GM23338 (cell line): ENCODE measurements around the gene GJA3.

ENCODE experiments used
- CREB1 ChIP-seq: fragments of 250-450 bp; sonication (Bioruptor Pico); IDR thresholded peaks from 2 replicates; pipeline ENCODE4 v1.5.0; 2020; ENCODE audit warnings: low read depth, mild to moderate bottlenecking, moderate library complexity
- EZH2 ChIP-seq: fragments of 200-600 bp; sonication (generic); IDR thresholded peaks from one replicate; pipeline ENCODE4 v1.8.0; 2017; ENCODE audit warnings: antibody characterized with exemption, mild to moderate bottlenecking, low read depth; ENCODE audit not compliant: unreplicated experiment
- EZH2phosphoT487 ChIP-seq: fragments of 200-600 bp; sonication (generic); IDR thresholded peaks from one replicate; pipeline ENCODE4 v1.8.1; 2018; ENCODE audit warnings: antibody characterized with exemption; ENCODE audit not compliant: unreplicated experiment
- JUNB ChIP-seq: IDR thresholded peaks from one replicate; pipeline ENCODE4 v1.6.1; 2016; ENCODE audit warnings: antibody characterized with exemption; ENCODE audit not compliant: unreplicated experiment
- NANOG ChIP-seq: IDR thresholded peaks from 2 replicates; pipeline ENCODE4 v1.6.1; 2016; ENCODE audit warnings: antibody characterized with exemption, borderline replicate concordance
- POLR2AphosphoS5 ChIP-seq: IDR thresholded peaks from 2 replicates; pipeline ENCODE4 v1.6.1; 2016; ENCODE audit warnings: antibody characterized with exemption, low read depth
- STAT1 ChIP-seq: IDR thresholded peaks from one replicate; pipeline ENCODE4 v1.6.1; 2016; ENCODE audit warnings: antibody characterized with exemption; ENCODE audit not compliant: unreplicated experiment
- ZNF114 ChIP-seq: fragments of 250-450 bp; sonication (Bioruptor Pico); IDR thresholded peaks from 2 replicates; pipeline ENCODE4 v1.5.0; 2020; ENCODE audit warnings: mild to moderate bottlenecking, moderate library complexity
- ZNF331 ChIP-seq: fragments of 250-450 bp; sonication (Bioruptor Pico); IDR thresholded peaks from 2 replicates; pipeline ENCODE4 v1.5.0; 2020; ENCODE audit warnings: low read depth, mild to moderate bottlenecking, moderate library complexity
- TF ChIP-seq, protein P1 (sequence below), 2 experiments: fragments of 200-600 bp in 1 of 2; sonication (generic) in 1 of 2; conservative IDR thresholded peaks; 2 replicates each; pipeline versions ENCODE4 v1.5.1 to v1.6.1; 2016 to 2017; ENCODE audit warnings: antibody characterized with exemption in 2 of 2, low read depth in 2 of 2, mild to moderate bottlenecking in 2 of 2, moderate library complexity in 1 of 2
- TF ChIP-seq, protein P2 (sequence below): IDR thresholded peaks from one replicate; pipeline ENCODE4 v1.6.1; 2018; ENCODE audit warnings: antibody characterized with exemption; ENCODE audit not compliant: unreplicated experiment
- TF ChIP-seq, protein P3 (sequence below): IDR thresholded peaks from 2 replicates; pipeline ENCODE4 v1.6.1; 2016; ENCODE audit warnings: antibody characterized with exemption
- TF ChIP-seq, protein P4 (sequence below): fragments of 250-450 bp; sonication (Bioruptor Pico); IDR thresholded peaks from 2 replicates; pipeline ENCODE4 v1.5.0; 2020; ENCODE audit warnings: mild to moderate bottlenecking, moderate library complexity

DNA sequence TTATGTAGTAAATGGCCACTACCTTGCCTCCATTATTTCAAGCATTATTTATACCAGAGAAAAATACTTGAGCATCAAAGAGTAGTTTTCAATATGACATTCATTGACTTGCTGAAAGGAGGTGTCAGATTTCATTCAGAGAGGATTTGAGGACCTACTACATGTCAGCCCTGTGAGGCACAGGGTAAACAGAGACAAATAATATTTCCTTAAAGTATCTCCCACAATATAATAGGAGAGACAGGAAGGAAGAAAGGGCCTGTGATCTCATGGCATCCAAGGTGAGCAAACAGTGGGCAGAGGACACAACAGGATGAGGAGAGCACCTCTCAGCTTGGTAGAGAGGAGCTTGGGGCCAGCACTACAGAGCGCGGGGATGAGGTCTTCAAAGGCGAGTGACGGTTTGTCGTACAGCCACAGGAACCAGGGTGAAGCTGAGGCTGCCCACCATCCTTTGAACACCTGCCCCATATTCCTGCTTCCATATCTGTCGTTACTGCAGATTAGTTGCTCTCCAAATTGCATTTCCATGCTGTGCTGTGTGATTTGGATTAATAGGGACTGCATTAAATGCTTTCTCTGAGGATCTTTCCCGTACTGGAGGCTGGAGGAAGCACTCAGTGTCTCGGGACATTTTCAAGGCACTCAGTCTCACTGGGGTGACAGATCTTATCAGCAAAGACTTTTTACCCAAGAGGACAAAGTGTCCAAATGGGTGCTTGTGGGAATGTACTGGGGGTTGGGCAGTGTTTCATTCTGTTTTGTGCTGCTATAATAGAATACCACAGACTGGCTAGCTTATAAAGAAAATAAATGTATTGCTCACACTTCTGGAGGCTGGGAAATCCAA lies 59.2 kb downstream of the GJA3 start:
- TF ChIP-seq, protein P1, sequence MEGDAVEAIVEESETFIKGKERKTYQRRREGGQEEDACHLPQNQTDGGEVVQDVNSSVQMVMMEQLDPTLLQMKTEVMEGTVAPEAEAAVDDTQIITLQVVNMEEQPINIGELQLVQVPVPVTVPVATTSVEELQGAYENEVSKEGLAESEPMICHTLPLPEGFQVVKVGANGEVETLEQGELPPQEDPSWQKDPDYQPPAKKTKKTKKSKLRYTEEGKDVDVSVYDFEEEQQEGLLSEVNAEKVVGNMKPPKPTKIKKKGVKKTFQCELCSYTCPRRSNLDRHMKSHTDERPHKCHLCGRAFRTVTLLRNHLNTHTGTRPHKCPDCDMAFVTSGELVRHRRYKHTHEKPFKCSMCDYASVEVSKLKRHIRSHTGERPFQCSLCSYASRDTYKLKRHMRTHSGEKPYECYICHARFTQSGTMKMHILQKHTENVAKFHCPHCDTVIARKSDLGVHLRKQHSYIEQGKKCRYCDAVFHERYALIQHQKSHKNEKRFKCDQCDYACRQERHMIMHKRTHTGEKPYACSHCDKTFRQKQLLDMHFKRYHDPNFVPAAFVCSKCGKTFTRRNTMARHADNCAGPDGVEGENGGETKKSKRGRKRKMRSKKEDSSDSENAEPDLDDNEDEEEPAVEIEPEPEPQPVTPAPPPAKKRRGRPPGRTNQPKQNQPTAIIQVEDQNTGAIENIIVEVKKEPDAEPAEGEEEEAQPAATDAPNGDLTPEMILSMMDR (conservative IDR thresholded peaks at IDR 0.05; ENCODE audit: low read depth in 2 of 2): no peak
- TF ChIP-seq, protein P2, sequence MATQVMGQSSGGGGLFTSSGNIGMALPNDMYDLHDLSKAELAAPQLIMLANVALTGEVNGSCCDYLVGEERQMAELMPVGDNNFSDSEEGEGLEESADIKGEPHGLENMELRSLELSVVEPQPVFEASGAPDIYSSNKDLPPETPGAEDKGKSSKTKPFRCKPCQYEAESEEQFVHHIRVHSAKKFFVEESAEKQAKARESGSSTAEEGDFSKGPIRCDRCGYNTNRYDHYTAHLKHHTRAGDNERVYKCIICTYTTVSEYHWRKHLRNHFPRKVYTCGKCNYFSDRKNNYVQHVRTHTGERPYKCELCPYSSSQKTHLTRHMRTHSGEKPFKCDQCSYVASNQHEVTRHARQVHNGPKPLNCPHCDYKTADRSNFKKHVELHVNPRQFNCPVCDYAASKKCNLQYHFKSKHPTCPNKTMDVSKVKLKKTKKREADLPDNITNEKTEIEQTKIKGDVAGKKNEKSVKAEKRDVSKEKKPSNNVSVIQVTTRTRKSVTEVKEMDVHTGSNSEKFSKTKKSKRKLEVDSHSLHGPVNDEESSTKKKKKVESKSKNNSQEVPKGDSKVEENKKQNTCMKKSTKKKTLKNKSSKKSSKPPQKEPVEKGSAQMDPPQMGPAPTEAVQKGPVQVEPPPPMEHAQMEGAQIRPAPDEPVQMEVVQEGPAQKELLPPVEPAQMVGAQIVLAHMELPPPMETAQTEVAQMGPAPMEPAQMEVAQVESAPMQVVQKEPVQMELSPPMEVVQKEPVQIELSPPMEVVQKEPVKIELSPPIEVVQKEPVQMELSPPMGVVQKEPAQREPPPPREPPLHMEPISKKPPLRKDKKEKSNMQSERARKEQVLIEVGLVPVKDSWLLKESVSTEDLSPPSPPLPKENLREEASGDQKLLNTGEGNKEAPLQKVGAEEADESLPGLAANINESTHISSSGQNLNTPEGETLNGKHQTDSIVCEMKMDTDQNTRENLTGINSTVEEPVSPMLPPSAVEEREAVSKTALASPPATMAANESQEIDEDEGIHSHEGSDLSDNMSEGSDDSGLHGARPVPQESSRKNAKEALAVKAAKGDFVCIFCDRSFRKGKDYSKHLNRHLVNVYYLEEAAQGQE: no peak
- TF ChIP-seq POLR2AphosphoS5 (no peak), EZH2 (no peak), JUNB (no peak), STAT1 (no peak), EZH2phosphoT487 (no peak), ZNF114 (CRISPR knock-in tag) (no peak), ZNF331 (CRISPR knock-in tag) (no peak), CREB1 (CRISPR knock-in tag) (no peak), NANOG (no peak)
- TF ChIP-seq, protein P3, sequence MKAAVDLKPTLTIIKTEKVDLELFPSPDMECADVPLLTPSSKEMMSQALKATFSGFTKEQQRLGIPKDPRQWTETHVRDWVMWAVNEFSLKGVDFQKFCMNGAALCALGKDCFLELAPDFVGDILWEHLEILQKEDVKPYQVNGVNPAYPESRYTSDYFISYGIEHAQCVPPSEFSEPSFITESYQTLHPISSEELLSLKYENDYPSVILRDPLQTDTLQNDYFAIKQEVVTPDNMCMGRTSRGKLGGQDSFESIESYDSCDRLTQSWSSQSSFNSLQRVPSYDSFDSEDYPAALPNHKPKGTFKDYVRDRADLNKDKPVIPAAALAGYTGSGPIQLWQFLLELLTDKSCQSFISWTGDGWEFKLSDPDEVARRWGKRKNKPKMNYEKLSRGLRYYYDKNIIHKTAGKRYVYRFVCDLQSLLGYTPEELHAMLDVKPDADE: no peak
- TF ChIP-seq, protein P4, sequence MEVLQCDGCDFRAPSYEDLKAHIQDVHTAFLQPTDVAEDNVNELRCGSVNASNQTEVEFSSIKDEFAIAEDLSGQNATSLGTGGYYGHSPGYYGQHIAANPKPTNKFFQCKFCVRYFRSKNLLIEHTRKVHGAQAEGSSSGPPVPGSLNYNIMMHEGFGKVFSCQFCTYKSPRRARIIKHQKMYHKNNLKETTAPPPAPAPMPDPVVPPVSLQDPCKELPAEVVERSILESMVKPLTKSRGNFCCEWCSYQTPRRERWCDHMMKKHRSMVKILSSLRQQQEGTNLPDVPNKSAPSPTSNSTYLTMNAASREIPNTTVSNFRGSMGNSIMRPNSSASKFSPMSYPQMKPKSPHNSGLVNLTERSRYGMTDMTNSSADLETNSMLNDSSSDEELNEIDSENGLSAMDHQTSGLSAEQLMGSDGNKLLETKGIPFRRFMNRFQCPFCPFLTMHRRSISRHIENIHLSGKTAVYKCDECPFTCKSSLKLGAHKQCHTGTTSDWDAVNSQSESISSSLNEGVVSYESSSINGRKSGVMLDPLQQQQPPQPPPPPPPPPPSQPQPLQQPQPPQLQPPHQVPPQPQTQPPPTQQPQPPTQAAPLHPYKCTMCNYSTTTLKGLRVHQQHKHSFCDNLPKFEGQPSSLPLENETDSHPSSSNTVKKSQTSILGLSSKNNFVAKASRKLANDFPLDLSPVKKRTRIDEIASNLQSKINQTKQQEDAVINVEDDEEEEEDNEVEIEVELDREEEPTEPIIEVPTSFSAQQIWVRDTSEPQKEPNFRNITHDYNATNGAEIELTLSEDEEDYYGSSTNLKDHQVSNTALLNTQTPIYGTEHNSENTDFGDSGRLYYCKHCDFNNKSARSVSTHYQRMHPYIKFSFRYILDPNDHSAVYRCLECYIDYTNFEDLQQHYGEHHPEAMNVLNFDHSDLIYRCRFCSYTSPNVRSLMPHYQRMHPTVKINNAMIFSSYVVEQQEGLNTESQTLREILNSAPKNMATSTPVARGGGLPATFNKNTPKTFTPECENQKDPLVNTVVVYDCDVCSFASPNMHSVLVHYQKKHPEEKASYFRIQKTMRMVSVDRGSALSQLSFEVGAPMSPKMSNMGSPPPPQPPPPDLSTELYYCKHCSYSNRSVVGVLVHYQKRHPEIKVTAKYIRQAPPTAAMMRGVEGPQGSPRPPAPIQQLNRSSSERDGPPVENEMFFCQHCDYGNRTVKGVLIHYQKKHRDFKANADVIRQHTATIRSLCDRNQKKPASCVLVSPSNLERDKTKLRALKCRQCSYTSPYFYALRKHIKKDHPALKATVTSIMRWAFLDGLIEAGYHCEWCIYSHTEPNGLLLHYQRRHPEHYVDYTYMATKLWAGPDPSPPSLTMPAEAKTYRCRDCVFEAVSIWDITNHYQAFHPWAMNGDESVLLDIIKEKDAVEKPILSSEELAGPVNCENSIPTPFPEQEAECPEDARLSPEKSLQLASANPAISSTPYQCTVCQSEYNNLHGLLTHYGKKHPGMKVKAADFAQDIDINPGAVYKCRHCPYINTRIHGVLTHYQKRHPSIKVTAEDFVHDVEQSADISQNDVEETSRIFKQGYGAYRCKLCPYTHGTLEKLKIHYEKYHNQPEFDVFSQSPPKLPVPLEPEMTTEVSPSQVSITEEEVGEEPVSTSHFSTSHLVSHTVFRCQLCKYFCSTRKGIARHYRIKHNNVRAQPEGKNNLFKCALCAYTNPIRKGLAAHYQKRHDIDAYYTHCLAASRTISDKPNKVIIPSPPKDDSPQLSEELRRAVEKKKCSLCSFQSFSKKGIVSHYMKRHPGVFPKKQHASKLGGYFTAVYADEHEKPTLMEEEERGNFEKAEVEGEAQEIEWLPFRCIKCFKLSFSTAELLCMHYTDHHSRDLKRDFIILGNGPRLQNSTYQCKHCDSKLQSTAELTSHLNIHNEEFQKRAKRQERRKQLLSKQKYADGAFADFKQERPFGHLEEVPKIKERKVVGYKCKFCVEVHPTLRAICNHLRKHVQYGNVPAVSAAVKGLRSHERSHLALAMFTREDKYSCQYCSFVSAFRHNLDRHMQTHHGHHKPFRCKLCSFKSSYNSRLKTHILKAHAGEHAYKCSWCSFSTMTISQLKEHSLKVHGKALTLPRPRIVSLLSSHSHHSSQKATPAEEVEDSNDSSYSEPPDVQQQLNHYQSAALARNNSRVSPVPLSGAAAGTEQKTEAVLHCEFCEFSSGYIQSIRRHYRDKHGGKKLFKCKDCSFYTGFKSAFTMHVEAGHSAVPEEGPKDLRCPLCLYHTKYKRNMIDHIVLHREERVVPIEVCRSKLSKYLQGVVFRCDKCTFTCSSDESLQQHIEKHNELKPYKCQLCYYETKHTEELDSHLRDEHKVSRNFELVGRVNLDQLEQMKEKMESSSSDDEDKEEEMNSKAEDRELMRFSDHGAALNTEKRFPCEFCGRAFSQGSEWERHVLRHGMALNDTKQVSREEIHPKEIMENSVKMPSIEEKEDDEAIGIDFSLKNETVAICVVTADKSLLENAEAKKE (CRISPR knock-in tag): no peak
